Gastroesophageal sphincter (tissue), 4 donors: ENCODE results near the gene IL1RAPL1. TPM values are rescaled to one million over a fixed set of nuclear protein-coding genes. Genes with fewer than 3 reads are reported as not detected.

Experiments used
- ATAC-seq: fragments of 150-250 bp; one replicate; pipeline ENCODE4 v1.9.1; 2016; ENCODE audit warnings: mild to moderate bottlenecking, moderate library complexity
- H3K27ac ChIP-seq, 4 donors: fragments of 200-600 bp; sonication (generic) in 3 of 4; 1 replicate in 3 of 4; 2 replicates in 1 of 4; pipeline ENCODE4 v1.5.1; 2016 to 2019
- H3K27me3 ChIP-seq: fragments of 200-600 bp; sonication (generic); one replicate; pipeline ENCODE4 v1.5.1; 2019
- H3K36me3 ChIP-seq, 2 donors: fragments of 200-600 bp; sonication (generic); one replicate each; pipeline ENCODE4 v1.5.1; 2019; ENCODE audit warnings: control low read depth in 1 of 2
- H3K4me1 ChIP-seq, 3 donors: fragments of 200-600 bp; sonication (generic); 1 replicate in 2 of 3; 2 replicates in 1 of 3; pipeline ENCODE4 v1.5.1; 2016 to 2019; ENCODE audit warnings: control low read depth in 2 of 3
- H3K4me3 ChIP-seq, 2 donors: fragments of 200-600 bp; sonication (generic); one replicate each; pipeline ENCODE4 v1.5.1; 2019; ENCODE audit warnings: mild to moderate bottlenecking in 1 of 2, moderate library complexity in 1 of 2
- H3K9me3 ChIP-seq, 3 donors: fragments of 200-600 bp; sonication (generic); one replicate each; pipeline ENCODE4 v1.5.1; 2017 to 2019; ENCODE audit warnings: control low read depth in 2 of 3
- EP300 ChIP-seq: sonication (generic); formaldehyde crosslinking; IDR thresholded peaks from one replicate; pipeline ENCODE4 v1.6.1; 2017; ENCODE audit warnings: antibody characterized with exemption, mild to moderate bottlenecking
- POLR2A ChIP-seq, 2 donors: fragments of 450-650 bp; IDR thresholded peaks; one replicate each; pipeline ENCODE4 v1.6.1; 2017; ENCODE audit warnings: antibody characterized with exemption in 2 of 2, mild to moderate bottlenecking in 2 of 2, moderate library complexity in 1 of 2
- POLR2AphosphoS5 ChIP-seq: sonication (generic); formaldehyde crosslinking; IDR thresholded peaks from one replicate; pipeline ENCODE4 v1.6.1; 2017; ENCODE audit warnings: antibody characterized with exemption
- WGBS, 2 donors: methylation state at CpG; one replicate each; pipeline ENCODE4 v1.1.5; 2018; ENCODE audit warnings: low coverage in 1 of 2; 5-methylcytosine and 5-hydroxymethylcytosine counted together
- total RNA-seq, 4 donors: library from RNA; depleted of rRNA; stranded (reverse); fragments of >200 nt; gene quantifications; one replicate each; pipeline ENCODE4 v1.1.0, GENCODE V29; 2016
- TF ChIP-seq, protein P1 (sequence below), 4 experiments: fragments of 200-600 bp in 2 of 4; fragments of 450-650 bp in 2 of 4; sonication (generic) in 1 of 4; IDR thresholded peaks; one replicate each; pipeline ENCODE4 v1.5.1; 2017 to 2019; ENCODE audit warnings: antibody characterized with exemption in 4 of 4, mild to moderate bottlenecking in 2 of 4, moderate library complexity in 2 of 4

The IL1RAPL1 gene
- total RNA-seq, 4 donors from 2014 or later, result 0.27 to 1.6 (median 0.44) TPM

DNA sequence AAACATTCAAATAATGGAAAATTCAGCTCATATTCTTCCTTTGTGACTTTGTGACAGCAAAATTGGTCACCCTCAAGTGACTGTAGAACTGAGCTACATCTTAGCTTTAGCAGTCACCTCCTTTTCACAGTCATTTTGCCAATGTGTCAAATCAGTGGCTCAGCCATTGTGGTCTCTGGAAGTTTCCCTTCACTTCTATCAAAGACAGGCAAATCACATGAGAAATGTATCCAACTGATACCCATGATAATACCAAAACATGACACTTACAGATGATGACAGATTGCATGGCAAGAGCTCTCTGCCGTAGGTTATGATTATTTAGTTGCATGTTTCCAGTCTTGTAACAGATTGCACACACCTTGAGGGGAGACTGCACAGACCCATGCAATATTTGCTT, 1078.3 kb downstream of the IL1RAPL1 start:
- WGBS, 2 donors, result 80% methylated on average over 1 of the region's 1 CpG; no CpG with 5 or more reads in 1 of the 2 donors
- Histone ChIP-seq H3K9me3 (no peaks in the 10 kb centered on the region), H3K27ac (peak overlapping the region in 1 of 4 donors; percentile 43), H3K36me3 (no peaks in the 10 kb centered on the region), H3K27me3 (no peaks in the 10 kb centered on the region), H3K4me1 (peaks cover 0 to 12% (median 0%) of the 10 kb centered on the region in 3 donors), H3K4me3 (no peak overlapping the region)
- ATAC-seq, result no peak
- TF ChIP-seq EP300 (no peak), POLR2A (IDR thresholded peaks at IDR 0.05) (no peak), POLR2AphosphoS5 (no peak)
- TF ChIP-seq, protein P1, sequence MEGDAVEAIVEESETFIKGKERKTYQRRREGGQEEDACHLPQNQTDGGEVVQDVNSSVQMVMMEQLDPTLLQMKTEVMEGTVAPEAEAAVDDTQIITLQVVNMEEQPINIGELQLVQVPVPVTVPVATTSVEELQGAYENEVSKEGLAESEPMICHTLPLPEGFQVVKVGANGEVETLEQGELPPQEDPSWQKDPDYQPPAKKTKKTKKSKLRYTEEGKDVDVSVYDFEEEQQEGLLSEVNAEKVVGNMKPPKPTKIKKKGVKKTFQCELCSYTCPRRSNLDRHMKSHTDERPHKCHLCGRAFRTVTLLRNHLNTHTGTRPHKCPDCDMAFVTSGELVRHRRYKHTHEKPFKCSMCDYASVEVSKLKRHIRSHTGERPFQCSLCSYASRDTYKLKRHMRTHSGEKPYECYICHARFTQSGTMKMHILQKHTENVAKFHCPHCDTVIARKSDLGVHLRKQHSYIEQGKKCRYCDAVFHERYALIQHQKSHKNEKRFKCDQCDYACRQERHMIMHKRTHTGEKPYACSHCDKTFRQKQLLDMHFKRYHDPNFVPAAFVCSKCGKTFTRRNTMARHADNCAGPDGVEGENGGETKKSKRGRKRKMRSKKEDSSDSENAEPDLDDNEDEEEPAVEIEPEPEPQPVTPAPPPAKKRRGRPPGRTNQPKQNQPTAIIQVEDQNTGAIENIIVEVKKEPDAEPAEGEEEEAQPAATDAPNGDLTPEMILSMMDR (IDR thresholded peaks at IDR 0.05), result no peak

DNA sequence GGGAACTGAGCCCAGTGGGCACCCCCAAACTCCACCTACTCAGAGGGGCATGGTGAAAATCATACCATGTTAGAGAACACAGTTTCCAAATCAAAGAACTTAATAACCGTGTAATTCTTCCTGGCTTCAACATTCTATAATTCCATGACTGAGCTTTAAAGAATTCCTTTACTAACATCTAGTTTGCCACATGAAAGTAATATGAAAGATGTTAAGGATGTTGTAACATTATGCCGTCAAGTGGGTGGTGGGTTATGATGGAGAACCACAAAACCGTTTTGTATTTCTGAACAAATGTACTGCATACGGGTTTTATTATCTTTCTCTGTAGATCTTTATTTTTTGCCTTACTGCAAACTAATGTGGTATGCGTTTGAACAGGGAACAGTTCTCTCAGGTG, 1079.1 kb downstream of the IL1RAPL1 start:
- H3K27ac ChIP-seq, result no peak overlapping the region
- H3K27me3 ChIP-seq, result no peaks in the 10 kb centered on the region
- TF ChIP-seq EP300, result no peak
- no peak for TF ChIP-seq POLR2A (IDR thresholded peaks at IDR 0.05)
- TF ChIP-seq, protein P1 (IDR thresholded peaks at IDR 0.05), result no peak
- no peak for TF ChIP-seq POLR2AphosphoS5
- H3K4me1 ChIP-seq, result peaks cover 0 to 12% (median 0%) of the 10 kb centered on the region in 3 donors
- no peak overlapping the region for H3K4me3 ChIP-seq
- no peak for ATAC-seq
- no peaks in the 10 kb centered on the region for H3K9me3 ChIP-seq
- 80 to 100% methylated on average over 4 to 5 of the region's 5 CpGs for WGBS, 2 donors
- H3K36me3 ChIP-seq, result no peaks in the 10 kb centered on the region

DNA sequence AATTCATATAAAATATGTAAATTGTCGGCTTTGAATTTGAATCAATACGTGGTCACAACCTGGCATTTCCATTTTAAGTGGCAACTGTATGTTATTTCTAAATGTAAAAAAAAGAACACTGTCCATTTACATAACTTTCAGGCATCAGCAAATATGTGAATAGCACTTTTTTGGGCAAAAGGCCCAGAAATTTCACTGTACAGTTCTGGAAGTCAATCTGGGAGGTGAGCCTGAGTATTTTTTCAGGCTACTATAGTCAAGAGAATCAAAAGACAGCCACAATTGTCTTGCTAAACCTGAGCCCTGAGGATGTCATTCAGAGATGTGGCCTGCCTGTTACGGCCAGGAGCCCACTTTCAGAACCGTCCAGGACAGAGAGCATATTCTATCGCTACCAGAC, 1084.2 kb downstream of the IL1RAPL1 start:
- H3K4me1 ChIP-seq, result no peaks in the 10 kb centered on the region
- H3K9me3 ChIP-seq, result no peaks in the 10 kb centered on the region
- TF ChIP-seq EP300, result no peak
- H3K36me3 ChIP-seq, result no peaks in the 10 kb centered on the region
- H3K27me3 ChIP-seq, result no peaks in the 10 kb centered on the region
- WGBS, 2 donors, result 74 to 89% methylated on average over 3 to 5 of the region's 5 CpGs
- ATAC-seq, result no peak
- no peak overlapping the region for H3K27ac ChIP-seq
- H3K4me3 ChIP-seq, result no peak overlapping the region

DNA sequence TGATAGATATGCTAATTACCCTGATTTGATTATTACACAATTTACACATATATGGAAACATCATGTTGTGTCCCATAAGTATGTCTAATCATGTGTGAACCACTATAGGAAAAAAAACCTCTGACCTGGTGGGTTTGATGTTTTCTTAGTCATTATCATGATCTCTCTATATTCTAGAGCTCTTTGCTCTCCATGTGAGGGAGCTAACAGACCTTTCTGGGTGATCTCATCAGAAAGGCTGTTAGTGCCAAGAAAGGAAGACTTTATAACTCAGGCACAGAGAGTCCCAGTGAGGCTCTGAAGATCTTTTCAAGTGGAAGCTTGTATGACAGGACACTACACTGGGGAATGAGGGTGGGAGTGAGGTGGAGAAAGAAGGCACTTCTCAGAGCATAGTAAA, 1100.4 kb downstream of the IL1RAPL1 start:
- no peak for ATAC-seq
- Histone ChIP-seq H3K9me3 (no peaks in the 10 kb centered on the region), H3K4me1 (no peaks in the 10 kb centered on the region), H3K27me3 (no peaks in the 10 kb centered on the region), H3K27ac (no peak overlapping the region), H3K36me3 (no peaks in the 10 kb centered on the region), H3K4me3 (no peak overlapping the region)
- TF ChIP-seq POLR2AphosphoS5, result no peak
- no peak for TF ChIP-seq POLR2A (IDR thresholded peaks at IDR 0.05)
- TF ChIP-seq, protein P1 (IDR thresholded peaks at IDR 0.05), result peak in 1 of 4 experiments; percentile 20

DNA sequence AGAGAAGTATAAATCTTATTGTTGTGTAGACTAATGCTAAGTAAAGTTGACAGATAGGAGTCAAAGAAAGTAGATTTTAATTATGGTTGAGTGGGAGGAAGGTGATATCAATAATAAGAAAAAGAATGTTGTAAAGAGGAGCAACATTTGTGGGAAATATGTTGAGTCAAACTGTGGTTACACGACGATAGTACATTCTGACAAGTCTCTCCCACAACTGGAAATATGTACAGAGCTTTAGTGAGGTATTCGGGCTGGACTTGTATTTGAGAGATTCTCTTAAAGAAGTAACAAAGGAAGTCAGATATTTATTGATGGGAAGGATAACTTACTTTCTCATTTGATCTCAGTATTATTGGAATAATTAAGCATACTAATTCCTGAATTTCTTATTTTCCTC, 1102.8 kb downstream of the IL1RAPL1 start:
- no peak overlapping the region for H3K27ac ChIP-seq
- no peak for ATAC-seq
- WGBS, 2 donors, result 49 to 84% methylated on average over 3 of the region's 3 CpGs
- no peaks in the 10 kb centered on the region for H3K27me3 ChIP-seq
- TF ChIP-seq, protein P1 (IDR thresholded peaks at IDR 0.05), result no peak
- TF ChIP-seq POLR2AphosphoS5 (no peak), EP300 (no peak), POLR2A (IDR thresholded peaks at IDR 0.05) (no peak)
- no peak overlapping the region for H3K4me3 ChIP-seq
- H3K36me3 ChIP-seq, result no peaks in the 10 kb centered on the region
- H3K9me3 ChIP-seq, result no peaks in the 10 kb centered on the region
- no peaks in the 10 kb centered on the region for H3K4me1 ChIP-seq

DNA sequence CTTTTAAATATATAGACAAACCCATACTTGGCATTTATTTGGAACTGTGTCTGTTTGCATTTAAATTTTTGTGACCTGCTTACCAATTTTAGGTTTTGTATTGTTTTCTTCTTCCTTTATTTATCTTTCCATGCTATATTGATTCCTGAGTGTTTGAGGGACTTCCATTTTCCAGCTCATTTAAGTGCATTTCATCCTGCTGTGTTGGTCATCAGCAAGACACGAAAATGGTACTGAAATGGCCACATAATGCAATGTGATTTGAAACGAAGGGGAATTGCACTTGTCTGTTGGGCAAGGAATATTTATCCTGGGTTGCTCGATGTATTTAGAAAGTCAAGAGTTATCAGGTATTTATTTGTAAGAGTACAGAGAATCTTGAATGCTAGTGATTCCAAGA, 1103.8 kb downstream of the IL1RAPL1 start:
- H3K4me1 ChIP-seq, result no peaks in the 10 kb centered on the region
- no peaks in the 10 kb centered on the region for H3K27me3 ChIP-seq
- no peaks in the 10 kb centered on the region for H3K9me3 ChIP-seq
- no peaks in the 10 kb centered on the region for H3K36me3 ChIP-seq
- H3K4me3 ChIP-seq, result no peak overlapping the region
- 73 to 81% methylated on average over 3 of the region's 3 CpGs for WGBS, 2 donors
- no peak overlapping the region for H3K27ac ChIP-seq
- no peak for TF ChIP-seq EP300
- no peak for TF ChIP-seq POLR2A (IDR thresholded peaks at IDR 0.05)
- TF ChIP-seq POLR2AphosphoS5, result no peak
- TF ChIP-seq, protein P1 (IDR thresholded peaks at IDR 0.05), result no peak
- no peak for ATAC-seq
